K562 (cell line): ENCODE results near the gene FOXD3.

Experiments
- SMC3 ChIP-seq: conservative IDR thresholded peaks from 2 replicates; pipeline ENCODE4 v1.6.1; 2011; ENCODE audit warnings: low read depth, low read length, improper control_type of control experiment; ENCODE audit not compliant: insufficient read depth
- THRA ChIP-seq: fragments of 450-650 bp; IDR thresholded peaks from 2 replicates; pipeline ENCODE4 v1.6.1; 2017; ENCODE audit warnings: mild to moderate bottlenecking, moderate library complexity

- TF ChIP-seq THRA: no peak
- no peak for TF ChIP-seq SMC3
Measured at GRCh38 chr1:63276624-63277023, 45.7 kb upstream of the FOXD3 start.
